Progenitor cell of endocrine pancreas (in vitro differentiated cells): Measurements from ENCODE around the gene HCST. TPM values are rescaled to one million over a fixed set of nuclear protein-coding genes. Genes with fewer than 3 reads are reported as not detected.

Source experiments
- DNase-seq: peaks from one replicate; pipeline ENCODE4 v3.0.0; 2021; ENCODE audit warnings: low spot score; ENCODE audit not compliant: unreplicated experiment
- H3K27ac Mint-ChIP-seq: 2 replicates; pipeline ENCODE4 v1.8.0; 2021; ENCODE audit warnings: mild to moderate bottlenecking, moderate library complexity, mixed read lengths
- H3K27me3 Mint-ChIP-seq: 2 replicates; pipeline ENCODE4 v1.8.0; 2021; ENCODE audit warnings: mixed read lengths
- H3K36me3 Mint-ChIP-seq: 2 replicates; pipeline ENCODE4 v1.8.0; 2022; ENCODE audit warnings: mixed read lengths; ENCODE audit not compliant: insufficient read depth
- H3K4me1 Mint-ChIP-seq: 2 replicates; pipeline ENCODE4 v1.8.0; 2021; ENCODE audit warnings: low read depth, mixed read lengths
- H3K4me3 Mint-ChIP-seq: 2 replicates; pipeline ENCODE4 v1.8.0; 2021; ENCODE audit warnings: low read depth, mild to moderate bottlenecking, moderate library complexity, mixed read lengths
- H3K9me3 Mint-ChIP-seq: 2 replicates; pipeline ENCODE4 v1.8.0; 2021; ENCODE audit warnings: low read depth, mixed read lengths
- CTCF ChIP-seq: fragments of 200-600 bp; sonication (generic); IDR thresholded peaks from one replicate; pipeline ENCODE4 v1.5.0; 2021; ENCODE audit warnings: antibody characterized with exemption, mild to moderate bottlenecking; ENCODE audit not compliant: unreplicated experiment
- total RNA-seq: library from RNA; stranded (reverse); gene quantifications from 2 replicates; pipeline ENCODE4 v1.2.1, GENCODE V29; 2021

The HCST gene
- total RNA-seq, 1 donor from 2014 or later, result not detected

- TF ChIP-seq CTCF, result no peak
- Mint-ChIP-seq H3K4me1 (peaks cover 20% of the 10 kb centered on the region), H3K36me3 (peaks cover 21% of the 10 kb centered on the region), H3K27ac (no peak overlapping the region), H3K9me3 (no peaks in the 10 kb centered on the region), H3K27me3 (no peaks in the 10 kb centered on the region), H3K4me3 (no peak overlapping the region)
- DNase-seq, result no peak
Observed at GRCh38 chr19:35940839-35941238, 38.5 kb downstream of the HCST start.

GRCh38 chr19:35942235-35942634 lies 39.9 kb downstream of the HCST start:
- H3K9me3 Mint-ChIP-seq, result no peaks in the 10 kb centered on the region
- peaks cover 14% of the 10 kb centered on the region for H3K4me1 Mint-ChIP-seq
- H3K36me3 Mint-ChIP-seq, result peaks cover 21% of the 10 kb centered on the region
- no peak overlapping the region for H3K4me3 Mint-ChIP-seq
- H3K27ac Mint-ChIP-seq, result no peak overlapping the region
- no peaks in the 10 kb centered on the region for H3K27me3 Mint-ChIP-seq
- DNase-seq, result no peak
- TF ChIP-seq CTCF, result no peak

DNA sequence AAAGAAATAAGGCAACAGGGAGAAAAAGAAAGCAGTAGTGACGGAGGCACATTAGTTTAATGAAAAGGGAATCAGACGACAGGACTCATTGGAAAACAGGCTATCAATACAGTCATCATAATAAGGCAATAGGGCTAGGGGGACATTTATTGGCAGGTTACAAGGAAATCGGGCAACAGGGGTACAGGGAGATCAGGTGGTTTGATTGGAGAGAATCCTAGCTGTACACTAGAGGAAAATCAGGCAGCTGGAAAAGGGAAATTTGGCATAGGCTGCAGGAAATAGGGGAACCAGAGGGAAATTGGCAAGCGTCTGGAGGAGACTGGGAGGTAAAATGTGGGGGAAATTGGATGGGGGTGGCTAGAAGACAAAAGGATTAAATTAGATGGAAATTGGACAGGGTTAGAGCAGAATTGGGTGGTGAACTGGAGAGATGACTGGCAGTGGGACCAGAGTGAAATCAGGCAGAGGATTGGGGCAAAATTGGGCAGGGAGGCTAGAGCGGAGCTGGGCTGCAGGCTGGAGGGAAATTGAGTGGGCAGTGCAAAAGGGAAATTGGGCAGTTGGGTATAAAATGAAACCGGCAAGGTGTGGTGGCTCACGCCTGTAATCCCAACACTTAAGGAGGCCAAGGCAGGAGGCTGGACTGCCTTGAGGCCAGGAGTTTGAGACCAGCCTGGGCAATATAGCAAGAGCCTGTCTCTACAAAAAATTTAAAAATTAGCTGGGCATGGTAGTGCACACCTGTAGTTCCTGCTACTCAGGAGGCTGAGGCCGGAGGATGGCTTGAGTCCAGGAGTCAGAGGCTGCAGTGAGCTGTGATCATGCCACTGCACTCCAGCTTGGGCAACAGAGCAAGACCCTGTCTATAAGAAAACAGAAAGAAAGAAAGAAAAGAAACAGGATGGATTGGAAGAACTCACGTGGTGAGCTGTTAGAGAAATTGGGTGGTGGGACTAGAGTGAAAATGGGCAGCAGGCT lies 41.3 kb downstream of the HCST start:
- Mint-ChIP-seq H3K4me1 (peaks cover 3% of the 10 kb centered on the region), H3K4me3 (no peak overlapping the region), H3K9me3 (no peaks in the 10 kb centered on the region), H3K27ac (no peak overlapping the region), H3K27me3 (no peaks in the 10 kb centered on the region), H3K36me3 (peaks cover 21% of the 10 kb centered on the region)
- DNase-seq, result no peak
- no peak for TF ChIP-seq CTCF

DNA sequence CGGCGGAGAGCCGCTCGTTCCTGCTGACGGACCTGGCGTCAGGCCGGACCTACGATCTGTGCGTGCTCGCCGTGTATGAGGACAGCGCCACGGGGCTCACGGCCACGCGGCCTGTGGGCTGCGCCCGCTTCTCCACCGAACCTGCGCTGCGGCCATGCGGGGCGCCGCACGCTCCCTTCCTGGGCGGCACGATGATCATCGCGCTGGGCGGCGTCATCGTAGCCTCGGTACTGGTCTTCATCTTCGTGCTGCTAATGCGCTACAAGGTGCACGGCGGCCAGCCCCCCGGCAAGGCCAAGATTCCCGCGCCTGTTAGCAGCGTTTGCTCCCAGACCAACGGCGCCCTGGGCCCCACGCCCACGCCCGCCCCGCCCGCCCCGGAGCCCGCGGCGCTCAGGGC lies 42.2 kb downstream of the HCST start:
- Mint-ChIP-seq H3K9me3 (no peaks in the 10 kb centered on the region), H3K4me1 (no peaks in the 10 kb centered on the region), H3K27ac (no peak overlapping the region), H3K36me3 (peaks cover 21% of the 10 kb centered on the region), H3K27me3 (no peaks in the 10 kb centered on the region), H3K4me3 (no peak overlapping the region)
- TF ChIP-seq CTCF, result no peak
- DNase-seq, result no peak

DNA sequence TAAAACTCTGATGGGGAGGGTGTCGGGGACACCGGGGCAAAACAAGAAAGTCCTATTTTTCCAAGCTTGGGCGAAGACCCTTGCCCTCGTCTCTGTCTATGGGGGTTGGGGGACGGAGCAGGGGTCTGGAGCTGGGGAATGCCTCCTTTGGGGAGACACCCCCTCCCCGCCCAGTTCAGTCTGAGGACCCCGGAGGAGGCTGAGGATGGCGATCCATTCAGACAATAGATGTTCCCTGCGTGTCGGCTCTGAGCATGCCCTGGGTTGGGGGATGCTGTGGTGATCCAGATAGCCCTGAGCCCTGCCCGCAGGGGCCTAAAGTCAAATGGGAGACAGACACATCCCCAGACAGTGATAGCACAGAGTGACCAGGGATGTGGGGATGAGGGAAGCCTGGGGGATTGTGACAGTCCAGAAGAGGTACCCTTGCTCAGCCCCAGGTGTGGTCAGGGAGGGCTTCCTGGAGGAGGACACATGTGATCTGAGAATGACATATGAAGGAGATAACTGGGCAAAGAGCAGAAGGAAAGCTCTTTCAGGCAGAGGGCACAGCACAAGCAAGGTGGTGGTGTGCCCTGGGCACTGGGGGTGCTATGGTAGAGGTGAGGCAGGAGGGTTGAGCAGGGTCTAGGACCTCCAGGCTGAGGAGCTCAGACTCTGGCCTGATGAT lies 42.9 kb downstream of the HCST start:
- no peaks in the 10 kb centered on the region for H3K9me3 Mint-ChIP-seq
- H3K27ac Mint-ChIP-seq, result no peak overlapping the region
- TF ChIP-seq CTCF, result no peak
- H3K36me3 Mint-ChIP-seq, result peaks cover 21% of the 10 kb centered on the region
- no peak for DNase-seq
- no peaks in the 10 kb centered on the region for H3K27me3 Mint-ChIP-seq
- no peak overlapping the region for H3K4me3 Mint-ChIP-seq
- H3K4me1 Mint-ChIP-seq, result no peaks in the 10 kb centered on the region
